Thymus (tissue), 11 donors: ENCODE data around the gene CUTA. TPM values are rescaled to one million over a fixed set of nuclear protein-coding genes. Genes with fewer than 3 reads are reported as not detected.

Source experiments
- DNase-seq, 9 donors: peaks; one replicate each; pipeline ENCODE4 v3.0.0-alpha.2; 2013; ENCODE audit warnings: low spot score in 9 of 9, low read depth in 6 of 9, missing footprints in 1 of 9
- H3K27ac ChIP-seq, 2 donors: one replicate each; pipeline ENCODE4 v1.5.1; 2013; ENCODE audit warnings: control low read depth in 1 of 2, low read depth in 1 of 2, low read length in 1 of 2, mild to moderate bottlenecking in 1 of 2, moderate library complexity in 1 of 2
- H3K27me3 ChIP-seq, 2 donors: one replicate each; pipeline ENCODE4 v1.5.1; 2013; ENCODE audit warnings: low read length in 1 of 2; ENCODE audit not compliant: control insufficient read depth in 2 of 2, insufficient read depth in 1 of 2
- H3K36me3 ChIP-seq, 2 donors: one replicate each; pipeline ENCODE4 v1.5.1; 2013; ENCODE audit warnings: low read length in 1 of 2, mild to moderate bottlenecking in 1 of 2, moderate library complexity in 1 of 2; ENCODE audit not compliant: control insufficient read depth in 2 of 2, insufficient read depth in 2 of 2
- H3K4me1 ChIP-seq, 2 donors: one replicate each; pipeline ENCODE4 v1.5.1; 2013; ENCODE audit warnings: low read length in 2 of 2; ENCODE audit not compliant: control insufficient read depth in 2 of 2, insufficient read depth in 2 of 2
- H3K4me3 ChIP-seq, 2 donors: one replicate each; pipeline ENCODE4 v1.5.1; 2013; ENCODE audit warnings: low read length in 2 of 2, control low read depth in 1 of 2, mild to moderate bottlenecking in 1 of 2
- H3K9me3 ChIP-seq, 2 donors: one replicate each; pipeline ENCODE4 v1.5.1; 2013; ENCODE audit warnings: low read length in 1 of 2, mild to moderate bottlenecking in 1 of 2; ENCODE audit not compliant: control insufficient read depth in 2 of 2, insufficient read depth in 1 of 2
- WGBS: extraction: QIAGEN DNeasy Blood & Tissue Kit; methylation state at CpG from one replicate; pipeline ENCODE4 v1.1.7; 2013; 5-methylcytosine and 5-hydroxymethylcytosine counted together
- polyA plus RNA-seq: library from polyadenylated mRNA; stranded (reverse); fragments of 200-250 nt; gene quantifications from one replicate; pipeline ENCODE4 v1.2.3, GENCODE V29; 2013
- total RNA-seq: library from RNA; stranded (reverse); fragments of 120-200 nt; gene quantifications from one replicate; pipeline ENCODE4 v1.2.4, GENCODE V29; 2013
- donor health status: healthy.

The CUTA gene
- total and polyA plus RNA-seq, 2 donors = 136 to 199 TPM

DNA sequence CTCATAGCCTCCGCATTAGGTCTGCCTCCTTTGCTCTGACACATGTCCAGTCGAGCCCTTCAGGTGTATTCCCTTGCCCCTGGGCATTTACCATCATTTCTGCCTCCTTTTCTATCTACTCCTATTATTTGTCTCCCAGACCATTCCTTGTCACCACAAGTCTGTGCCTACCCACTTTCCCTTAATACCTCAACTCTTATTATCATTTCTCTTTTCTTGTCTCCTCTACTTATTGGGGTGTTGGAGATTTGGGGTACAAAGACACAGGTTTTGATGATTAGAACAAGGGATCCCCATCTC, 3.4 kb upstream of the CUTA start:
- peaks cover 37 to 59% of the 10 kb centered on the region in 2 donors for H3K4me1 ChIP-seq
- no peak for DNase-seq
- WGBS = 97% methylated on average over 2 of the region's 2 CpGs
- no peak overlapping the region for H3K27ac ChIP-seq
- no peak overlapping the region for H3K4me3 ChIP-seq
- peaks cover 3 to 11% of the 10 kb centered on the region in 2 donors for H3K36me3 ChIP-seq
- peaks cover 0 to 3% of the 10 kb centered on the region in 2 donors for H3K9me3 ChIP-seq
- H3K27me3 ChIP-seq = no peaks in the 10 kb centered on the region

DNA sequence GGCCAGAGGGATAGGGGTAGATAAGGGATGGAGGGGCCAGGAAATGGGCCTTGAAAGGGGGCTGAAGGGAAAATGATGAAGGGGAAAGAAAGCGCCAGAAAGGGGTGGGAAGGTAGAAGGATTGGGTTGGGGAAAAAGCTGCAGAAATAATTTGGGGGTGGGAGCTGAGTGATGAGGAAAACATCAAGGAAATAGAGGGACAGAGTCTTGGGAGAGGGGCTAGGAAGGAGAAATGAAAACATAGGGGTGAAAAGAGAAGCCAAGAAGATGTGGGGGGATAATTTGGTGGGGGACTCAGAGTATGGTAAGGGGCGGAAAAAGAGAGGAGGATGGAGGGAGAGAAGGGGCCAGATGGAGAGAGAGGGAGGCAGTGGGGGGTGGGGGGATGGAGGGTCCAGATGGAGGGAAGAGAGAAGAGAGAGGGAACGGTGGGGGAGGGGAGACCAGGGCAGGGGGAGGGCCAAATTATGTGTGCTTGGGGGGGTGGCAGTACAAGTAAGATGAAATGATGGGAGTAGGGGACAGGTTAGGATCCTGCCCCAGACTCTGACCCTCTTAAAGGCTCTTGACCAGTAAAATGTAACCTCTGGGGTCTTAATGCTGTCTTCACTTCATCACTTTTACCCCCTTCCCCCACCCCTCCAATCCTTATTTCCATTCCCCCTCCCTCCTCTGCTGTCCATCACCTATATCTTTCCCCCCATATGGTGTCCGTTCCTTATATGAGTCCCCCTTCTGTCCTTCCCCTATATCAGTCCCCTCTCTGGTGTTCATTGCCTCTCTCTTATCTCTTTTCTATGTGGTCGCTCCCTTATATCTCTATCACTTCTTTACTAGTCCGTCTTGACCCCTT, 2.8 kb upstream of the CUTA start:
- peaks cover 8 to 17% of the 10 kb centered on the region in 2 donors for H3K36me3 ChIP-seq
- H3K9me3 ChIP-seq = peaks cover 0 to 3% of the 10 kb centered on the region in 2 donors
- DNase-seq = no peak
- peaks cover 40 to 59% of the 10 kb centered on the region in 2 donors for H3K4me1 ChIP-seq
- H3K4me3 ChIP-seq = peak overlapping the region; percentile 45 to 52
- no peak overlapping the region for H3K27ac ChIP-seq
- WGBS = 86% methylated on average over 6 of the region's 6 CpGs
- no peaks in the 10 kb centered on the region for H3K27me3 ChIP-seq

DNA sequence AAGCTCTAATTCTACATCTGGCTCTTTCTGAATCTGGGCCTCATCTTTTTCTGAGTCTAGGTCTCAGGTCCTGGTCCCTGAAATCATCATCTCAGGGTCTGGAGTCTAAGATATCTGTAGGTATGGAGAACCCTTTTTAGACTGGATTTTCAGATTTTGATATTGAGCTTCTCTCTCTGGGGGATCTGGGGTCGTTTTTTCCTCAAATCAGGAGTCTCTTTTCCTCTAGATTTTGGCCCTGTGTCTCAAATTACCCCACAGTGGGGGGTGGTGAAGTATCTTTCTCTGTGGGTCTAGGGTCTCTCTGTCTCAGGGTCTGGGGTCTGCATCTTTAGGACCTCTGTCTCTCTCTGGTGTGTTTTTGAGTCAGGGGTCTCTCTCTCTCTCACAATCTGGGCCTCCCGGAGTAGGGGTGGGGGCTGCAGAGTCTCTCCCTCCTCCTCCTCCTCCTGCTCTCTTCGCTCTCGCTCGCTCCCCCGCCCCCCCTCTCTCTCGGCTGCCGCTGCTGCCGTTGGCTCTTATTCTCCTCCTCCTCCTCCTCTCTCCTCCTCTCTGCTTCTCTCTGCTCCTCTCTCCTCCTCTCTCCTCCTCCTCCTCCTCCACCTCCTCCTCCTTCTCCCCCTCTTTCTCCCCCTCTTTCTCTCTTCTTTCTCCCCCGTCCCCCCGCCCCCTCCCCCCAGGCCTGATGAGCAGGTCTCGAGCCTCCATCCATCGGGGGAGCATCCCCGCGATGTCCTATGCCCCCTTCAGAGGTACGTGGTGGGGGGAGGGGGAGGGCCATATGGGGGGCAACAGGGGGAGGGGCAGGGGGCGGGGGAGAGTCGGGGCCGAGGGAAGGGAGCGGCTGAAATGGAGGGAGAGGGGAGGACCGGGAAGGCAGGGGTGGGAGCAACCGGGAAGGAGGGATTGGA, 1.9 kb upstream of the CUTA start, which contains the start of gene SYNGAP1:
Gene SYNGAP1, plus strand, starts transcription at position 486 of the 911 bp plus-strand sequence. Its CDS starts 200 bp downstream, at position 686.
- Histone ChIP-seq H3K4me3 (peak within 1 kb of the TSS; percentile 45 to 52), H3K9me3 (peaks cover 0 to 3% of the 10 kb centered on the region in 2 donors), H3K36me3 (peaks cover 17 to 26% of the 10 kb centered on the region in 2 donors), H3K4me1 (peaks cover 39 to 55% of the 10 kb centered on the region in 2 donors), H3K27ac (peak within 1 kb of the TSS; percentile 93 to 98), H3K27me3 (no peaks in the 10 kb centered on the region)
- DNase-seq = peak in 3 of 9 donors; percentile 69 to 83 (median 74)
- 4% methylated on average over 21 of the region's 22 CpGs for WGBS

DNA sequence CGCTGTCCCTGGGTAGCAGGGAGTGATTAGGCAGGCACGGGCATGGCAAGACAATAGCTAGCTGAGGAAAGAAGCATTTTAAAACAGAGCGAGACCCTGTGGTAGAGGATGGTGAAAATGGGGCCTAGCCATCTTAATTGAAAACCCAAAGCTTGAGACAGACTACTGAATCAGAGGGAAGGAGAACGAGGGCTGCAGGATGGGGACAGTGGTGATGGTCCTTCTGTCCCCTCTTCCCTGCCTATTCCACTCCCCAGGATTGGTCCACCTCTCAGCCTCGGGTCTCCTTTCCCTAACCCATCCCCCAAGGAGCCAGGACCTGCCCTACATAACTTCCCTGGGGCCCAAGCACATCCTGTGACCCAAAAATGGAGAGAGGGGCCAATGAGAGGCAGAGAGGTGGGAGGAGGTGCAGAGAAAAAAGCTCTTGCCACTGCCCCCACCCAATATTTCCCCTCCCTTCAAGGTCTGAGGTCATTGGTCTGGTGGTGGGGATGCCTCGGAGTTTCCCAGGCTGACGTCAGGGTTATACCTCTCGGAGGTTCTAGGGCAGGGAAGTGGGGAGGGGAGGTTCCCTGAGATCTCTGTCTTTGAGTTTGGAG, 884 bp upstream of the CUTA start:
- H3K4me1 ChIP-seq = peaks cover 37 to 50% of the 10 kb centered on the region in 2 donors
- 63% methylated on average over 8 of the region's 8 CpGs for WGBS

DNA sequence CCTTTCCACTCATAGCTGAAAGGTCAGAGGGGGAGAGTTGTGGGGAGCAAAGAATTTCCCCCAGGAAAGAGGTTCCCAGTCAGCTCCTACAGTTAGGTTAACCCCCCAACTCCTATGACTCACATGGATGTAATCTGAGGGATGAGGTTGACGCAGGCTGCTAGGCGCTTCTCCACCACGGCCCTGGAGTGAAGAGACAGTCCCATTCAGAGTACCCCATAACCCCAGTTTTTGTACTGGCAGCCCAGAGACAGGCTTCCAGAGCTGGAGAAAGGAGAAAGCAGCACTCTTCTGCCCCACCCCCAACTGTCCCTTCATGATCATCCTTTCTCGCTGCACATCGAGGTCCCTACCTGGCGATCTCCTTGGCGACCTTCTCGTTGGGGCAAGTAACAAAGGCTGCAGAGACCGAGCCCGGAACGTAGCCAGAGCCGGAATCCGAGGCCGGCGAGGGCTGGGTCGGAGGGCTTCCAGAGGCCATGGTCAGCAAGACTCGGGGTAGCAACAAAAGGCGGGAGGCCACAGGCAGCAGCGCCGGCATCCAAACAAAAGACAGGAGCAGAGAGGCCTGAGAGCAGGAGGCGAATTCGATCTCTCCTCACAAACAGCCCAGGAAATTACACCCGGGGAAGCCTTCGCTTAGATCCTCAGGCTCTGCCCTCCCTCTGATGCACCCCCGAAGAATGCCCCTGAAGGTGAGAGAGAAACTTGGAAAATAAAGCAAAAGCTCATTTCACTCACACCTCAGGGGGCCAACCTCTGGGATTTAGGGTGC, 592 bp downstream of the CUTA start:
- H3K4me1 ChIP-seq = peaks cover 37 to 50% of the 10 kb centered on the region in 2 donors
- 6% methylated on average over 25 of the region's 25 CpGs for WGBS
- peak overlapping the region; percentile 92 to 94 for H3K27ac ChIP-seq
- peaks cover 0 to 3% of the 10 kb centered on the region in 2 donors for H3K9me3 ChIP-seq
- peaks cover 42 to 45% of the 10 kb centered on the region in 2 donors for H3K36me3 ChIP-seq
- no peak for DNase-seq
- H3K4me3 ChIP-seq = peak overlapping the region; percentile 71 to 79
- no peaks in the 10 kb centered on the region for H3K27me3 ChIP-seq

More for the DNA sequence above, 884 bp upstream of the CUTA start:
- Histone ChIP-seq H3K9me3 (peaks cover 0 to 3% of the 10 kb centered on the region in 2 donors), H3K4me3 (peak overlapping the region; percentile 43 to 45), H3K27me3 (no peaks in the 10 kb centered on the region), H3K27ac (peak overlapping the region; percentile 93 to 98), H3K36me3 (peaks cover 28 to 34% of the 10 kb centered on the region in 2 donors)
- DNase-seq = peak in 2 of 9 donors; percentile 48 to 74

DNA sequence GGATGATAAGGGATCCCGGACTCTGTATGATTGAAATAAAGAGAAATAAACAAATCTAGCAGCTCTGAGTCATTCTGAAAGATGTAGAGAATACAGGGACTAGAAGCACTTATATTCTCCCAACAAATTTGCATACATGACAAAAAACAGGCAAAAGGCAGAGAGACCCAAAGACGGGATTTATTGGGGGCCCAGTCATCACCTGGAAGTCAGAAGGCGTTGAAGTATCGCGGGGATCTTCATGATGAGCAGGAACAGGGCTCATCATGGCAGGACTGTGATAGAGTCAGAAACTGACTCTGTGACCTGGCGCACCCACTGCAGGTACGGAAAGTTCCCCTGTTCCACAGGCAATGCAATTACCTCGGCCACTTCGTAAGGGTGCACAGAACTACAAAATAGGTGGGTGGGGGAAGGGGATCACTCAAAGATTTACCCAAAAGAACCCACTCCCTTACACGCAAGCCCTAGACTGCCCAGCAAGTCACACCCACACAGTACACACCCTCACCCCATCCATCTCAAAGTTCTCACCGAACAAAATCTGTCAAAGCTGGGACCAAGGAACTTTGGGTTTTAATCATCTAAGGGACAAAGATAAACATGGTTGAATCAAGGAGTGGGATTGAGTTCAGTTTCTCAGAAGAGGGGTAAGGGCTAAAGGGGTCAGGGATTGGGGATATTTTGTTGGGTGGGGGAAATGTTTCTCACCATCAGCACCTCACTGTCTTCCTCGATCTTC, 1.4 kb downstream of the CUTA start:
- H3K9me3 ChIP-seq = peaks cover 0 to 3% of the 10 kb centered on the region in 2 donors
- no peak for DNase-seq
- peak overlapping the region; percentile 71 to 79 for H3K4me3 ChIP-seq
- peaks cover 36 to 53% of the 10 kb centered on the region in 2 donors for H3K4me1 ChIP-seq
- WGBS = 84% methylated on average over 12 of the region's 12 CpGs
- peaks cover 44 to 45% of the 10 kb centered on the region in 2 donors for H3K36me3 ChIP-seq
- peak overlapping the region in 1 of 2 donors; percentile 30 for H3K27ac ChIP-seq
- no peaks in the 10 kb centered on the region for H3K27me3 ChIP-seq

DNA sequence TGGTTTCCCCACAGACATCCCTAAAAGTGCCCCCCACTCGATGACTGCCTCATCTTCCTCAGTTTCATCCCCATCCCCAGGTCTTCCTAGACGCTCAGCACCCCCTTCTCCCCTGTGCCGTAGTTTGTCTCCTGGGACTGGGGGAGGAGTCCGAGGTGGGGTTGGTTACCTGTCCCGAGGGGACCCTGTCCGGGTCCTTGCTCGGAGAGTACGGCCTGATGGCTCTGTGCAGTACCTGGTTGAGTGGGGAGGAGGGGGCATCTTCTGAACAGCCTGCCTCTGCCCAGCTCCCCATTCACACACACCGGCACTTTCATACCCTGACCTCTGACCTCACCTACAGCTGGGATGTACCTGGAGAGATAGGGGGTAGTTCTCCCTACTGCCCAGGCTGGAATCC, 2.1 kb downstream of the CUTA start:
- Histone ChIP-seq H3K36me3 (peaks cover 44 to 45% of the 10 kb centered on the region in 2 donors), H3K27me3 (no peaks in the 10 kb centered on the region), H3K9me3 (peaks cover 0 to 3% of the 10 kb centered on the region in 2 donors), H3K27ac (no peak overlapping the region), H3K4me1 (peaks cover 39 to 53% of the 10 kb centered on the region in 2 donors), H3K4me3 (no peak overlapping the region)
- 97% methylated on average over 9 of the region's 9 CpGs for WGBS
- DNase-seq = no peak
